HL-60 (cell line): ENCODE measurements around the gene E2F2.

Experiments used
- DNase-seq, 2 experiments: peaks; one replicate each; pipeline ENCODE4 v3.0.0-alpha.2; 2010 to 2020; ENCODE audit warnings: low read depth in 1 of 2, low spot score in 1 of 2
- H3K27ac ChIP-seq: fragments of 250-450 bp; sonication (Bioruptor Pico); replicated peaks from 2 replicates; pipeline ENCODE4 v1.5.1; 2020; ENCODE audit warnings: mild to moderate bottlenecking, moderate library complexity
- H3K27me3 ChIP-seq: fragments of 250-450 bp; sonication (Bioruptor Pico); 2 replicates; pipeline ENCODE4 v1.5.1; 2021; ENCODE audit warnings: mild to moderate bottlenecking, moderate library complexity; ENCODE audit not compliant: insufficient read depth, poor library complexity, severe bottlenecking
- H3K4me3 ChIP-seq: replicated peaks from 2 replicates; pipeline ENCODE4 v1.5.1; 2011; ENCODE audit warnings: mild to moderate bottlenecking, control low read depth, low read length; ENCODE audit not compliant: insufficient read depth
- GABPA ChIP-seq: IDR thresholded peaks from 2 replicates; pipeline ENCODE4 v1.6.1; 2012; ENCODE audit warnings: low read depth
- POLR2AphosphoS5 ChIP-seq: IDR thresholded peaks from 2 replicates; pipeline ENCODE4 v1.6.1; 2012; ENCODE audit warnings: low read depth
- SPI1 ChIP-seq: IDR thresholded peaks from 2 replicates; pipeline ENCODE4 v1.6.1; 2012; ENCODE audit warnings: low read depth, mild to moderate bottlenecking, borderline replicate concordance
- TF ChIP-seq, protein P1 (sequence below): IDR thresholded peaks from one replicate; pipeline ENCODE4 v1.5.1; 2011; ENCODE audit warnings: low read length, control low read depth, inconsistent platforms; ENCODE audit not compliant: insufficient read depth
- TF ChIP-seq, protein P2 (sequence below): IDR thresholded peaks from 2 replicates; pipeline ENCODE4 v1.6.1; 2012; ENCODE audit warnings: low read depth; ENCODE audit not compliant: insufficient replicate concordance

The E2F2 gene

GRCh38 chr1:23539698-23540266 lies 8.7 kb upstream of the E2F2 start:
- TF ChIP-seq, protein P1, sequence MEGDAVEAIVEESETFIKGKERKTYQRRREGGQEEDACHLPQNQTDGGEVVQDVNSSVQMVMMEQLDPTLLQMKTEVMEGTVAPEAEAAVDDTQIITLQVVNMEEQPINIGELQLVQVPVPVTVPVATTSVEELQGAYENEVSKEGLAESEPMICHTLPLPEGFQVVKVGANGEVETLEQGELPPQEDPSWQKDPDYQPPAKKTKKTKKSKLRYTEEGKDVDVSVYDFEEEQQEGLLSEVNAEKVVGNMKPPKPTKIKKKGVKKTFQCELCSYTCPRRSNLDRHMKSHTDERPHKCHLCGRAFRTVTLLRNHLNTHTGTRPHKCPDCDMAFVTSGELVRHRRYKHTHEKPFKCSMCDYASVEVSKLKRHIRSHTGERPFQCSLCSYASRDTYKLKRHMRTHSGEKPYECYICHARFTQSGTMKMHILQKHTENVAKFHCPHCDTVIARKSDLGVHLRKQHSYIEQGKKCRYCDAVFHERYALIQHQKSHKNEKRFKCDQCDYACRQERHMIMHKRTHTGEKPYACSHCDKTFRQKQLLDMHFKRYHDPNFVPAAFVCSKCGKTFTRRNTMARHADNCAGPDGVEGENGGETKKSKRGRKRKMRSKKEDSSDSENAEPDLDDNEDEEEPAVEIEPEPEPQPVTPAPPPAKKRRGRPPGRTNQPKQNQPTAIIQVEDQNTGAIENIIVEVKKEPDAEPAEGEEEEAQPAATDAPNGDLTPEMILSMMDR: peak; percentile 92
- TF ChIP-seq GABPA (no peak), SPI1 (0 out of 2 replicates have a peak, but pooled peaks have one; percentile 5), POLR2AphosphoS5 (no peak)
- TF ChIP-seq, protein P2, sequence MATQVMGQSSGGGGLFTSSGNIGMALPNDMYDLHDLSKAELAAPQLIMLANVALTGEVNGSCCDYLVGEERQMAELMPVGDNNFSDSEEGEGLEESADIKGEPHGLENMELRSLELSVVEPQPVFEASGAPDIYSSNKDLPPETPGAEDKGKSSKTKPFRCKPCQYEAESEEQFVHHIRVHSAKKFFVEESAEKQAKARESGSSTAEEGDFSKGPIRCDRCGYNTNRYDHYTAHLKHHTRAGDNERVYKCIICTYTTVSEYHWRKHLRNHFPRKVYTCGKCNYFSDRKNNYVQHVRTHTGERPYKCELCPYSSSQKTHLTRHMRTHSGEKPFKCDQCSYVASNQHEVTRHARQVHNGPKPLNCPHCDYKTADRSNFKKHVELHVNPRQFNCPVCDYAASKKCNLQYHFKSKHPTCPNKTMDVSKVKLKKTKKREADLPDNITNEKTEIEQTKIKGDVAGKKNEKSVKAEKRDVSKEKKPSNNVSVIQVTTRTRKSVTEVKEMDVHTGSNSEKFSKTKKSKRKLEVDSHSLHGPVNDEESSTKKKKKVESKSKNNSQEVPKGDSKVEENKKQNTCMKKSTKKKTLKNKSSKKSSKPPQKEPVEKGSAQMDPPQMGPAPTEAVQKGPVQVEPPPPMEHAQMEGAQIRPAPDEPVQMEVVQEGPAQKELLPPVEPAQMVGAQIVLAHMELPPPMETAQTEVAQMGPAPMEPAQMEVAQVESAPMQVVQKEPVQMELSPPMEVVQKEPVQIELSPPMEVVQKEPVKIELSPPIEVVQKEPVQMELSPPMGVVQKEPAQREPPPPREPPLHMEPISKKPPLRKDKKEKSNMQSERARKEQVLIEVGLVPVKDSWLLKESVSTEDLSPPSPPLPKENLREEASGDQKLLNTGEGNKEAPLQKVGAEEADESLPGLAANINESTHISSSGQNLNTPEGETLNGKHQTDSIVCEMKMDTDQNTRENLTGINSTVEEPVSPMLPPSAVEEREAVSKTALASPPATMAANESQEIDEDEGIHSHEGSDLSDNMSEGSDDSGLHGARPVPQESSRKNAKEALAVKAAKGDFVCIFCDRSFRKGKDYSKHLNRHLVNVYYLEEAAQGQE: no peak
- peak; percentile 87 to 94 for DNase-seq
- H3K27me3 ChIP-seq: no peaks in the 10 kb centered on the region
- H3K4me3 ChIP-seq: no peak overlapping the region
- no peak overlapping the region for H3K27ac ChIP-seq

DNA sequence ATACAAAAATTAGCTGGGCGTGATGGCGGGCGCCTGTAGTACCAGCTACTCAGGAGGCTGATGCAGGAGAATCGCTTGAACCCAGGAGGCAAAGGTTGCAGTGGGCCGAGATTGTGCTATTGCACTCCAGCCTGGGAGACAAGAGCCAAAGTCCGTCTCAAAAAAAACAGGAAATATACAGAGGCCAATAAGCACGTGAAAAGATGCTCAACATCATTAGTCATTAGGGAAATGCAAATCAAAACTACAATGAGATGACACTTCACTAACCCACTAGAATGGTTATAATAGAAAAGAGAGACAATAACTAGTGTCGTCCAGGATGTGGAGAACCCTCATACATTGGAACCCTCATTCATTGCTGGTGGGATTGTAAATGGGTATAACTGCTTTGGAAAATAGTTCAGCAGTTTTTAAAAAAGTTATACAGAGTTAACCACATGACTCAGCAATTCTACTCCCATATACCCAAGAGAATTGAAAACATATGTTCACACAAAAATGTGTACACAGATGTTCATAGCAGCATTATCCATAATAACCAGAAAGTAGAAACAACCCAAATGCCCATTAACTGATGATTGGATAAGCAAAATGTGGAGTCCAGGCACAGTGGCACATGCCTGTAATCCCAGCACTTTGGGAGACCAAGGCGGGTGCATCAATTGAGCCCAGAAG lies 6.4 kb upstream of the E2F2 start:
- TF ChIP-seq, protein P1: no peak
- TF ChIP-seq POLR2AphosphoS5 (no peak), SPI1 (no peak), GABPA (no peak)
- TF ChIP-seq, protein P2: no peak
- H3K27ac ChIP-seq: no peak overlapping the region
- no peak for DNase-seq

DNA sequence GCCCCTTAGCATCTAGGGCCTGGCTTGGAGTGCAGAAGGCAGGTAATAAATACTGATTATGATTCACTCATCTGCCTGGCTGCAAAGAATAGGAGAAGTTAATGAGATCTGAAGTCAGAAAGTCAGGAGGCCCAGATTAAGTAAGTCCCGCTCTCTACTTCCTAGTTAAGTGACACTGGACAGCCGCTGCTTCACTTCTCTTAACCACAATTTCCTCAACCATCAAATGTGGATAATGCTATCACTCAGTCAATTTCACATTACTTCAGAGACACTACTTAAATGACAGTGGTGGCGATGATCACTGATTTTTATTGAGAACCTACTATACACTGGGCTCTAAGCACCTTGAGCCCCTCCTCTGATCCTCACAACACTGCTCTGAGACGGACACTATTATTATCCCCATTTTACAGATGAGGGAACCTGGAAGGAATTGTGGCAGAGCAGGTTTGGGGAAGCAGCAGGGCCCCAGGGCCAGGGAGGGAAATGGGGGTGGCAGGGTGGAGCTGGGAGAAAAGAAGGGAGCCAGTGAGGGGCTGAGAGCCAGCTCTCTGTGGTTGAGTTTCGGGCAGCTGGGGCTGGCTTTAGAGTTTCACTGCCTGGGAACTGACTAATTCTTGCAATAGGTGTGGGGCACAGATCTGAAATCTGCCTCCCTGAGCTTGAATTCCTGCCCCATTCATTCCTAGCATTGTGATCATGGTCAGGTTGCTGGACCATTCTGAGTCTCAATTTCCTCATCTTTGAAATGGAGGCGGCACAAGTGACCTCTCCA lies 2.4 kb upstream of the E2F2 start:
- TF ChIP-seq GABPA (no peak), SPI1 (no peak; the same call in 1 of the 2 replicates), POLR2AphosphoS5 (no peak)
- TF ChIP-seq, protein P1: no peak
- TF ChIP-seq, protein P2: no peak
- H3K4me3 ChIP-seq: no peak overlapping the region
- no peaks in the 10 kb centered on the region for H3K27me3 ChIP-seq
- H3K27ac ChIP-seq: peak overlapping the region; percentile 89
- peak in 1 of 2 experiments; percentile 86 for DNase-seq

More for the DNA sequence above, 6.4 kb upstream of the E2F2 start:
- no peak overlapping the region for H3K4me3 ChIP-seq
- no peaks in the 10 kb centered on the region for H3K27me3 ChIP-seq
